Subcutaneous adipose tissue (tissue), 4 donors: ENCODE data around the gene CDO1. TPM values are rescaled to one million over a fixed set of nuclear protein-coding genes. Genes with fewer than 3 reads are reported as not detected.

Experiments used
- small RNA-seq: library from RNA; depleted of rRNA; stranded (forward); fragments of <200 nt; gene quantifications from one replicate; pipeline ENCODE3, GENCODE V24; 2016
- total RNA-seq, 4 donors: library from RNA; depleted of rRNA; stranded (reverse); fragments of >200 nt; gene quantifications; one replicate each; pipeline ENCODE4 v1.1.0, GENCODE V29; 2016
- TF ChIP-seq, protein P1 (sequence below): fragments of 450-650 bp; IDR thresholded peaks from one replicate; pipeline ENCODE4 v1.5.1; 2016; ENCODE audit warnings: low read depth, mild to moderate bottlenecking, control low read depth, antibody characterized with exemption, moderate library complexity

The CDO1 gene
- total RNA-seq, 4 donors from 2014 or later: 74.2 to 349 (median 229) TPM

DNA sequence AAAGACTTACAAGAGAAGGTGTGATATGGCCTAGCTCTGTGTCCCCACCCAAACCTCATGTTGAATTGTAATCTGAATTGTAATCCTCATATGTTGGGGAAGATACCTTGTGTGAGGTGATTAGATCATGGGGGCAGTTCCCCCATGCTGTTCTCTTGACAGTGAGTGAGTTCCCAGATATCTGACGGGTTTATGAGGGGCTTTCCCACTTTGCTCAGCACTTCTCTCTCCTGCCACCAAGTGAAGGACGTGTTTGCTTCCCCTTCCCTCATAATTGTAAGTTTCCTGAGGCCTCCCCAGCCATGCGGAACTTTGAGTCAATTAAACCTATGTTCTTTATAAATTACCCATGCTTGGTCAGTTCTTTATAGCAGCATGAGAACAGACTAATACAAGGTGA lies 49.0 kb downstream of the CDO1 start:
- TF ChIP-seq, protein P1, sequence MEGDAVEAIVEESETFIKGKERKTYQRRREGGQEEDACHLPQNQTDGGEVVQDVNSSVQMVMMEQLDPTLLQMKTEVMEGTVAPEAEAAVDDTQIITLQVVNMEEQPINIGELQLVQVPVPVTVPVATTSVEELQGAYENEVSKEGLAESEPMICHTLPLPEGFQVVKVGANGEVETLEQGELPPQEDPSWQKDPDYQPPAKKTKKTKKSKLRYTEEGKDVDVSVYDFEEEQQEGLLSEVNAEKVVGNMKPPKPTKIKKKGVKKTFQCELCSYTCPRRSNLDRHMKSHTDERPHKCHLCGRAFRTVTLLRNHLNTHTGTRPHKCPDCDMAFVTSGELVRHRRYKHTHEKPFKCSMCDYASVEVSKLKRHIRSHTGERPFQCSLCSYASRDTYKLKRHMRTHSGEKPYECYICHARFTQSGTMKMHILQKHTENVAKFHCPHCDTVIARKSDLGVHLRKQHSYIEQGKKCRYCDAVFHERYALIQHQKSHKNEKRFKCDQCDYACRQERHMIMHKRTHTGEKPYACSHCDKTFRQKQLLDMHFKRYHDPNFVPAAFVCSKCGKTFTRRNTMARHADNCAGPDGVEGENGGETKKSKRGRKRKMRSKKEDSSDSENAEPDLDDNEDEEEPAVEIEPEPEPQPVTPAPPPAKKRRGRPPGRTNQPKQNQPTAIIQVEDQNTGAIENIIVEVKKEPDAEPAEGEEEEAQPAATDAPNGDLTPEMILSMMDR: no peak

DNA sequence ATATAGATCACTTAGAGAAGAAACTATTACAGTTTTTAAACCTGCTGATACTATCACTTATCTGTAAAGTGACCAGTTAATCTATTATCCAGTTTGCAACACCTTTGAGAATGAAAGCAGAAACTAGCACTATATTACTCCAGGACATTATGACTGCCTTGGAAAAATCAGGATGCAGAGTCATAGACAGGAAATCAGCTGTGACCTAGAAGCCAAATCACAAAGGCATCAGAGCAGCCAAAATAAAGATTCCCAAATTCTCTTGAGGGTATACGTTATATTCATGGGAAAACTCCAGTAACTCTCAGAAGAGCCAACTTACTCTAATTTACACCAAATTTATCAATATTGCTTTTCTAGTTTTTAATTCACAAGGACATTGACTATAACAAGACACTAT lies 49.9 kb downstream of the CDO1 start:
- TF ChIP-seq, protein P1: no peak

DNA sequence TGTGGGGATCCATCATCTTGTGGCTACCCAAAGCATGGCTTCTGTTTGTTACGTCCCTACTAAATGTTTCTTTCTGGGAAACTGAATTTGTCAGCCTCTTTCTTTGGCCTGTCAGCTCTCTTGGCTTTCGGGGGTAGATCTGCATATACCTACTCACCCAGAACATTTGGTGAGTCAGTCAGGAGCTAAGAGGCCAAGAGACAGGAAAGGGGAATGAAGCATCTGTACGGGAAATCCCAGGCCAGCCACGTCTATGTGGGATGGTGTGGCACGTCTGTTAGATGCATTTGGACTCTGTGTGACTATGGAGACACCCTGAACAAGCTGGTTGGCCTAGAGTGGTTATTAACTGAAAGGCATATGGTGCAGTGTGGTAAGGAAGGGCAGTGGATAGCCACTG lies 58.1 kb downstream of the CDO1 start:
- TF ChIP-seq, protein P1: no peak

DNA sequence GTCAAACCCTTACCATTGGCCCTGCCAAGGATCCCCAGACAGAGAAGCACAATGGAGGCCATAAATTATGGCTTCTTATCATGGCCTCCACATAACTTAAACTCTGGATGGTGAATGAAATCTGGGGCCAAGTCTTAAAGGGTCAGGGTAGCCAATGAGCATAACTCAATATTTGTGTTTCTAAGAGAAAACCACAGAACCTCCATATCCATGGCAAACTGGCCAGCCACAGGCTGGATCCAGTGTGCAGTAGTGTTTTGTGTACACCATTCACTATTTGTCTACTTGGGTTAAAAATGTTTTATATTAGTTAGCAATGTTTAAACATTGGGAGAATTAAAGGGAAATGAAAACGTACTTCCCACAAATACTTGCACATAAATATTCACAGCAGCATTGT lies 60.8 kb downstream of the CDO1 start:
- TF ChIP-seq, protein P1: no peak

Small RNAs within 50 kb of the gene (small RNA-seq; reads per million reads assigned to genes)
- gene RNU2-49P: not detected

Other genes starting within 250 kb of the CDO1 start
- 1 to 10 TPM in 3 of 4 donors, under 1 TPM in 1; 0.57 to 4.2 (median 3.2) TPM for gene TICAM2, start 214.2 kb downstream of the CDO1 start, total RNA-seq
- 100 to 1,000 TPM in 1 of 4 donors, 10 to 100 TPM in 3; 75.1 to 141 (median 77.4) TPM for gene TMED7, start 190.6 kb downstream of the CDO1 start, total RNA-seq
- gene ATG12, start 24.9 kb upstream of the CDO1 start, total RNA-seq: 10 to 100 TPM; 54.1 to 89.5 (median 78.2) TPM
- gene AP3S1, start 25.3 kb upstream of the CDO1 start, total RNA-seq: 100 to 1,000 TPM in 2 of 4 donors, 10 to 100 TPM in 2; 69.5 to 175 (median 109) TPM
- gene LVRN, start 145.8 kb upstream of the CDO1 start, total RNA-seq: 100 to 1,000 TPM in 2 of 4 donors, 10 to 100 TPM in 2; 37.2 to 135 (median 96.4) TPM
- not detected for gene ARL14EPL, start 215.8 kb upstream of the CDO1 start, total RNA-seq